Heart right ventricle (tissue), 16 donors: ENCODE data around the gene FGD1. TPM values are rescaled to one million over a fixed set of nuclear protein-coding genes. Genes with fewer than 3 reads are reported as not detected.
"Not testable (repeated sequence)": the region's sequence is repeated elsewhere in the genome, so short reads cannot be mapped to it uniquely, and the experiment has no call there.

Experiments
- ATAC-seq, 8 donors: fragments of 200-7000 bp; cut with Tn5 transposase; one replicate each; pipeline ENCODE4 v1.9.1; 2020; ENCODE audit warnings: mild to moderate bottlenecking in 8 of 8, moderate library complexity in 8 of 8, moderate number of reproducible peaks in 1 of 8
- DNase-seq, 2 donors: peaks; one replicate each; pipeline ENCODE4 v3.0.0-alpha.2; 2020
- H3K27ac ChIP-seq, 10 donors: fragments of 200-600 bp; sonication (generic) in 2 of 10; one replicate each; pipeline versions ENCODE4 v1.5.0 to v1.8.0; 2020 to 2022; ENCODE audit warnings: mild to moderate bottlenecking in 3 of 10
- H3K27me3 ChIP-seq, 7 donors: fragments of 200-600 bp; one replicate each; pipeline ENCODE4 v1.8.0; 2021 to 2022; ENCODE audit warnings: mild to moderate bottlenecking in 2 of 7
- H3K36me3 ChIP-seq, 9 donors: fragments of 200-600 bp; sonication (generic) in 1 of 9; one replicate each; pipeline versions ENCODE4 v1.5.0 to v1.8.0; 2020 to 2022; ENCODE audit warnings: mild to moderate bottlenecking in 2 of 9
- H3K4me1 ChIP-seq, 9 donors: fragments of 200-600 bp; sonication (generic) in 1 of 9; one replicate each; pipeline versions ENCODE4 v1.5.0 to v1.8.0; 2020 to 2022; ENCODE audit warnings: mild to moderate bottlenecking in 4 of 9
- H3K4me3 ChIP-seq, 10 donors: fragments of 200-600 bp; sonication (generic) in 2 of 10; one replicate each; pipeline versions ENCODE4 v1.5.0 to v1.8.0; 2020 to 2022; ENCODE audit warnings: mild to moderate bottlenecking in 7 of 10, moderate library complexity in 2 of 10
- H3K9me3 ChIP-seq, 11 donors: fragments of 200-600 bp in 10 of 11; sonication (generic) in 2 of 11; one replicate each; pipeline versions ENCODE4 v1.5.0 to v1.8.0; 2013 to 2022; ENCODE audit warnings: mild to moderate bottlenecking in 2 of 11, control low read depth in 1 of 11, moderate library complexity in 1 of 11
- CTCF ChIP-seq, 9 donors: fragments of 200-600 bp; sonication (generic) in 2 of 9; IDR thresholded peaks; one replicate each; pipeline versions ENCODE4 v1.5.0 to v1.8.0; 2021 to 2022; ENCODE audit warnings: antibody characterized with exemption in 9 of 9, mild to moderate bottlenecking in 5 of 9, moderate library complexity in 1 of 9
- WGBS, 2 donors: extraction: QIAGEN DNeasy Blood & Tissue Kit; methylation state at CpG; one replicate each; pipeline ENCODE4 v1.1.7; 2013; ENCODE audit warnings: inconsistent platforms in 1 of 2; 5-methylcytosine and 5-hydroxymethylcytosine counted together
- intact Hi-C, 10 donors: fragments of 100-400 bp; cut with DNase I; formaldehyde crosslinking; loops; one replicate each; pipeline versions ENCODE4 v1.11.1 to v1.14.2; 2022
- polyA plus RNA-seq, 2 donors: library from polyadenylated mRNA; stranded (reverse); fragments of 200-250 nt; gene quantifications; one replicate each; pipeline ENCODE4 v1.2.3, GENCODE V29; 2013
- total RNA-seq, 10 donors: library from RNA; stranded (reverse); fragmentation: NEBNext Ultra II Directional in 3 of 10; extraction: Animal tissue kit (Norgen Biotek cat#: 25700) in 3 of 10; gene quantifications; one replicate each; pipeline versions ENCODE4 v1.2.1 to v1.2.4, GENCODE V29; 2021 to 2023
- donor health status: Arrhythmogenic right ventricular cardiomyopathy.
- donor health status: ischemic (EF 13 %, LVEDD 7.1; RV severe dilation, severe dysfunction).
- donor health status: healthy with polysubstance abuse.
- donor health status: DM: no; HTN: yes; CAD: no.
- donor health status: DM: no; HTN: no; CAD: no.
- donor health status: ischemic (EF 25% LVEDD 6.9; RV normal size, moderate dysfunction).
- donor health status: ischemic (EF 25% LVEDD 5.7; RV mildly dilated, moderate dysfunction).
- donor health status: healthy.
- donor health status: DM: yes; HTN: yes; CAD: no.
- donor health status: Ischemic cardiomyopathy.
- donor health status: ischemic (EF 35%, LVEDD 5.7; RV mildly dilated, moderate dysfunction).
- donor health status: nonischemic (EF 11% LVEDD 7.7; RV severe dilation, severe dysfunction).
- donor health status: DM: yes; HTN: yes; CAD: no.
- donor health status: PGD.
- donor health status: ischemic (EF 29% LVEDD 5.4; RV normal size, mild dysfunction).
- donor health status: nonischemic (EF 23%, LVEDD 6.1; RV moderate dilation, normal function).

The FGD1 gene
- total and polyA plus RNA-seq, 12 donors, result 2.8 to 6.6 (median 5.1) TPM

- WGBS, 2 donors, result 34 to 38% methylated on average over 9 to 10 of the region's 10 CpGs
- no peak for DNase-seq
- H3K27me3 ChIP-seq, result peaks cover 0 to 44% (median 0%) of the 10 kb centered on the region in 7 donors
- TF ChIP-seq CTCF (IDR thresholded peaks at IDR 0.05), result no peak
- peaks cover 0 to 8% (median 0%) of the 10 kb centered on the region in 11 donors for H3K9me3 ChIP-seq
- no peaks in the 10 kb centered on the region for H3K36me3 ChIP-seq
- H3K4me1 ChIP-seq, result peaks cover 0 to 15% (median 0%) of the 10 kb centered on the region in 9 donors
- intact Hi-C loops, result loop anchor here in 1 of 10 donors (10.0 kb wide), 1 partner anchor 50 kb away; the partner anchor contains the start of gene TSR2
- H3K27ac ChIP-seq, result peak overlapping the region in 8 of 10 donors; percentile 52 to 78 (median 72)
- peak in 1 of 8 donors; percentile 11 for ATAC-seq
- peak overlapping the region; percentile 41 to 76 (median 66) for H3K4me3 ChIP-seq
These were observed 1.7 kb downstream of the FGD1 start for GRCh38 chrX:54494166-54494988.

GRCh38 chrX:54492340-54492739 is 3.7 kb downstream of the FGD1 start:
- H3K27me3 ChIP-seq, result peaks cover 0 to 39% (median 0%) of the 10 kb centered on the region in 7 donors
- H3K36me3 ChIP-seq, result no peaks in the 10 kb centered on the region
- TF ChIP-seq CTCF (IDR thresholded peaks at IDR 0.05), result no peak
- WGBS, 2 donors, result 61 to 72% methylated on average over 6 of the region's 6 CpGs
- H3K9me3 ChIP-seq, result peaks cover 0 to 9% (median 0%) of the 10 kb centered on the region in 11 donors
- peaks cover 0 to 15% (median 0%) of the 10 kb centered on the region in 9 donors for H3K4me1 ChIP-seq
- DNase-seq (peak in 1 of 2 donors; percentile 18), ATAC-seq (no peak)
- H3K4me3 ChIP-seq, result no peak overlapping the region
- intact Hi-C loops, result loop anchor here in 2 of 10 donors (2.0 to 10.0 kb wide), 2 partner anchors 36 to 48 kb away; partner anchors contain the start of gene TSR2 (in 1 of the 2)
- H3K27ac ChIP-seq, result no peak overlapping the region

- intact Hi-C loops, result loop anchor here in 1 of 10 donors (10.0 kb wide), 1 partner anchor 45 kb away; the partner anchor contains the start of gene TSR2
- WGBS, 2 donors, result 98 to 99% methylated on average over 5 of the region's 5 CpGs
- H3K4me3 ChIP-seq, H3K9me3 ChIP-seq, DNase-seq, H3K36me3 ChIP-seq, ATAC-seq, H3K27ac ChIP-seq: not testable (repeated sequence)
- Histone ChIP-seq H3K4me1 (peaks cover 0 to 20% (median 4%) of the 10 kb centered on the region in 9 donors), H3K27me3 (peaks cover 0 to 14% (median 0%) of the 10 kb centered on the region in 7 donors)
These were observed 6.2 kb downstream of the FGD1 start for GRCh38 chrX:54489819-54490218.

- DNase-seq (peak in 1 of 2 donors; percentile 27), ATAC-seq (peak in 7 of 8 donors; percentile 39 to 54 (median 46))
- Histone ChIP-seq H3K27me3 (peaks cover 0 to 4% (median 0%) of the 10 kb centered on the region in 7 donors), H3K4me1 (peaks cover 0 to 43% (median 15%) of the 10 kb centered on the region in 9 donors), H3K27ac (peak overlapping the region in 3 of 10 donors; percentile 28 to 74 (median 71)), H3K4me3 (no peak overlapping the region), H3K9me3 (peaks cover 0 to 5% (median 0%) of the 10 kb centered on the region in 11 donors), H3K36me3 (no peaks in the 10 kb centered on the region)
- no peak for TF ChIP-seq CTCF (IDR thresholded peaks at IDR 0.05)
- 44 to 56% methylated on average over 3 of the region's 3 CpGs for WGBS, 2 donors
- intact Hi-C loops, result loop anchor here in 1 of 10 donors (5.0 kb wide), 1 partner anchor 48 kb away; the partner anchor contains the start of gene GNL3L
These were observed 11.4 kb downstream of the FGD1 start for GRCh38 chrX:54484666-54485065.
